Measurements from ENCODE around the gene FHIT. TPM values are rescaled to one million over a fixed set of nuclear protein-coding genes. Genes with fewer than 3 reads are reported as not detected.
A peak's percentile ranks its signal among the peaks of the same experiment; 100 is the strongest.

The FHIT gene
- total and polyA plus RNA-seq, 5 experiments from 2014 or later = 11.7 to 32.3 (median 15.5) TPM

DNA sequence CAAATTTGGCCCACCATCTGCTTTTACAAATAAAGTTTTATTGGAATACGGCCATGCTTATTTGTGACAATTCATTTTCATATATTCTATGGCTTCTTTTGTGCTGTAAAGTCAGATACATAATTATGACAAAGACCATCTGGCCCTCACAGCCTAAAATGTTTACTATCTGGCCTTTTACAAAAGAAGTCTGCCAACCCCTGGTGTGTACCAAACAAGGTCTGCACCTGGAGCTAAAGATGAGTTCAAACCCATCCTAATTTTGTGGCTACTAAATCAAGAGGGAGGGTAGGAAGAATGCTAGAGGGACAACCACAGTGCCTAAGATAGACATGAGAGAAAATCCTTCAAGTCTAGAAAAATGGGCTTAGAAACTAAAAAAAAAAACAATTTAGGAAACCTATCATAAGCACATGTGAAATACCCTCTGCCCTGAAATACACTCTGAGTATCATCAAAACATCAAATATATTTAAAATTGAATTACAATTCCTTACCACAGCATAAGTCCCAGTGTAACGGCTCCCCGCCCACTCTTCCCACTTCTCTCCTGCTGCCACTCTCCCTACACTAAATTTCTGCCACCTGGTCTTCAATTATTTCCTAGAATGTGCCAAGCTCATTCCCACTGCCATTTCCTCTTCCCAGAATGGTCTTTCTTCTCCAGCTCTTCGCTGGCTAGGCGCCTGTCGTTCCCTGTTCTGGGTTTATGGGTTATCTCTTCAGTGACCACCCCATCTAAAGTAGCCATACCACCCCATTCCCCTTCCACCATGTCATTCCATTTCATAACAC is 1250.7 kb downstream of the FHIT start:
- H3K36me3 Mint-ChIP-seq = peaks cover 0 to 10% (median 0%) of the 10 kb centered on the region in 3 donors
- no peak for DNase-seq
- no peaks in the 10 kb centered on the region for H3K9me3 Mint-ChIP-seq
- no peak for ATAC-seq
- POLR2A ChIA-PET = interaction anchor here (0.8 to 3.2 kb wide), 2 partner anchors 10 kb away, joined by 3 to 16 read pairs; no protein-coding TSS in a partner anchor
- peak overlapping the region in 6 of 10 donors; percentile 5 to 90 (median 40) for H3K27ac Mint-ChIP-seq
- peak overlapping the region in 3 of 10 donors; percentile 8 to 41 (median 36) for H3K4me3 Mint-ChIP-seq
- no peaks in the 10 kb centered on the region for H3K27me3 Mint-ChIP-seq
- peaks cover 31 to 63% (median 51%) of the 10 kb centered on the region in 4 donors for H3K4me1 Mint-ChIP-seq

DNA sequence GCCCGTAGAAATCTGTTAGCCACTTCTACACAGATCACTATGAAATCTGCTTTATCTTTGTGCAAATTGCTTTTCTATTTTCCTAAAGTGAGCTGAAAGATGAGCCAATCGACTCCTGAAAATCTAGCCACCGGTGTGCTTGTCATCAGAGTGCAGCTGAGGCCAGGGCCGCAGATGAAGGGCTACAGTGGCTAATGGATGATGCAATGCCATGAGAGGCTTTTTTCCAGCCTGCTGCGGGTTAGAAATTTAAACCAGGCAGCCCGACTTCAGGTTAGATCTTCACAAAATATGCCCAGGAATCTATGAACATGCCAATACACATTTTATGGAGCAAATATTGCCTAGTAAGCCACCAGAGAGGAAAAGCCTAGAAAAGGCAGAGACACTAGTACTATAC is 1253.2 kb downstream of the FHIT start:
- H3K36me3 Mint-ChIP-seq = peaks cover 0 to 5% (median 0%) of the 10 kb centered on the region in 3 donors

DNA sequence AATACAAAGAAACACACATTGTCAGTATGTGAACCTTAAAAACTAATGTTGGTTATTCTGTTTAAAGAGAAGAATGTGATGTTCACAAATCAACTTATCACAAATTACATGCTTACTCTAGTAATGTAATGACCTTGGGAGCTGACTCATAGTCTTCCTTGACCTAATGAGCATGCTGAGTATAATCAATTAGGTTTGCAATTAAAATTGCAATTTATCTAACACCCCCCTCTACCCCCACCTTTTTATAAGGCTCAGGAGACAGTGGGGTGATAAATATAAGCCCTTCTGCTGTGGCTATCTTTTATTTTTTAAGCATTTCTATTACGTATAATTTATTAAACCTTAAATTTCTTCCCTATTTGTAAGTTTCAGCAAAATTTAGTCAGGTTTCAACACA is 1253.7 kb downstream of the FHIT start:
- POLR2A ChIA-PET = no interaction called here
- Mint-ChIP-seq H3K27me3 (no peaks in the 10 kb centered on the region), H3K36me3 (peaks cover 0 to 5% (median 0%) of the 10 kb centered on the region in 3 donors), H3K9me3 (no peaks in the 10 kb centered on the region), H3K4me1 (peaks cover 40 to 76% (median 62%) of the 10 kb centered on the region in 4 donors), H3K4me3 (no peak overlapping the region), H3K27ac (peak overlapping the region in 2 of 10 donors; percentile 8 to 36)
- no peak for DNase-seq
- ATAC-seq = no peak

More for the DNA sequence above, 1253.2 kb downstream of the FHIT start:
- H3K9me3 Mint-ChIP-seq = no peaks in the 10 kb centered on the region
- POLR2A ChIA-PET = no interaction called here
- ATAC-seq (no peak), DNase-seq (no peak)
- H3K4me3 Mint-ChIP-seq = no peak overlapping the region
- peak overlapping the region in 1 of 10 donors; percentile 36 for H3K27ac Mint-ChIP-seq
- H3K4me1 Mint-ChIP-seq = peaks cover 38 to 75% (median 59%) of the 10 kb centered on the region in 4 donors
- H3K27me3 Mint-ChIP-seq = no peaks in the 10 kb centered on the region

DNA sequence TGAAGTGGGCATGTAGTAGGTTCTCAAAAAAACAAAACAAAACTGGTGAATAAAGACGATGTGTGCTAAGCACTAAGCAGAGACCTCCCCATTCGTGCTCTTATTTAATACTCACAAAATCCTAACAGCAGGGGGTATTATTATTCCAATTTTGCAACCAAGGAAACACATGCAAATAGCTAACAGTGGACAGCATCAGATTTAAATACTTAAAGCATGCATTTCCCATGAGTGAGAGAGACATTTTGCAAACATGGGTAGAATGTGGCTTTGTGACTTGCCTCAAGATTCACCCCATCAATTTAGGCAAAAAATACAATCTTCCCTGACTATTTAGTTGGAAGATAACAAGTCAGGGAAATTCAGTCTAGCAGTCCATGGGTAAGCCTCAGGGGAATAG is 1255.2 kb downstream of the FHIT start:
- peak; percentile 25 to 47 for ATAC-seq
- peaks cover 0 to 5% (median 0%) of the 10 kb centered on the region in 3 donors for H3K36me3 Mint-ChIP-seq
- H3K4me1 Mint-ChIP-seq = peaks cover 38 to 69% (median 56%) of the 10 kb centered on the region in 4 donors
- peak overlapping the region in 9 of 10 donors; percentile 14 to 84 (median 75) for H3K27ac Mint-ChIP-seq
- no peaks in the 10 kb centered on the region for H3K27me3 Mint-ChIP-seq
- H3K4me3 Mint-ChIP-seq = peak overlapping the region in 9 of 10 donors; percentile 1 to 68 (median 27)
- POLR2A ChIA-PET = interaction anchor here (1.2 kb wide), 2 partner anchors 9 to 25 kb away, joined by 3 read pairs; no protein-coding TSS in a partner anchor
- DNase-seq = no peak
- H3K9me3 Mint-ChIP-seq = no peaks in the 10 kb centered on the region

DNA sequence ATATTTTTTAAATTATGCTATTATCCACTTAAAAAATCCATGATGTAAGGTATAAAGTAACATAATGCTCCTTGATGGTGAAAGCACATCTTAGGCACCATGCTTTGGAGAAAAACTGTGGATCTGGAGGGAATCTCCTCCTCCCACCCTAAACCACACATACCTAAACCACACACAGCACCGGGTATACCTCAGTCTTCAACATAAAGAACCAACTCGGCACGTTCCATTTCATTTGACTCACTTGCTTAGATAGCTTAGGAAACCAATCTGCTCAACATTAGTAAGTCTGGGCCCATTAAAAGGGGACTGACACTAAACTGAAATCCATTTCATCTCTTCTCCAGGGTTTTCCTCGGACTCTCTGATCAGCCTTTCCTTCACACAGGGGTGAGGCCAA is 1255.7 kb downstream of the FHIT start:
- POLR2A ChIA-PET = interaction anchor here (1.2 kb wide), 3 partner anchors 8 to 25 kb away, joined by 3 to 6 read pairs (median 3); no protein-coding TSS in a partner anchor
- no peaks in the 10 kb centered on the region for H3K9me3 Mint-ChIP-seq
- DNase-seq = no peak
- peak; percentile 43 to 68 for ATAC-seq
- peaks cover 0 to 5% (median 0%) of the 10 kb centered on the region in 3 donors for H3K36me3 Mint-ChIP-seq
- peak overlapping the region in 9 of 10 donors; percentile 22 to 84 (median 75) for H3K27ac Mint-ChIP-seq
- H3K4me1 Mint-ChIP-seq = peaks cover 35 to 66% (median 53%) of the 10 kb centered on the region in 4 donors
- no peaks in the 10 kb centered on the region for H3K27me3 Mint-ChIP-seq
- peak overlapping the region in 9 of 10 donors; percentile 1 to 68 (median 27) for H3K4me3 Mint-ChIP-seq

DNA sequence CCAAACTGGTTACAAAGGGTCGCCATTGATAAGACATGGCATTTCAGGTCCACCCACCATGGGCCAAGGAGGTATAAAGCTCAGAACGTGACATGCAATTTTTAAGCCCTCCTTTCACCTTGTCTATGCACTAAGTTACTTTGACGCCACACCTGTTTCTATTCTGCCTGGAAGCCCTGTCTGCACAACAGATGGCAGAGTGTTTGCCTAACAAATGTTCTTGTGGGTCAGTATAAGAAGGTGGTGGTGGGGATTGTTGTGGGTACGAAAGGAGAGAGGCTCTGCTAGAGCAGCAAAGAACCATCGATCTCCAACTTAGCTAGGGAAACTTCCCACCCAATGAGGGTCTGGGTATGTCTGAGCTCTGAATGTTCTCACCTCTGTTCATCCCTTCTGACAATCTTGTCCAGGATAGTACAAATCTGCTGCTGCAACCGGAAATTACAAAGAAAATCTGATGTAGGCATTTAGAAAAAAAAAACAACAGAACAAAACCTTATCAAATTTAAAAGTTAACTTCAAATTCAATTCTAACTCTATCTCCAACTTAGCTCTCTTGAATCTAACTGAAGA is 1256.4 kb downstream of the FHIT start:
- ATAC-seq (peak; percentile 52 to 68), DNase-seq (no peak)
- Mint-ChIP-seq H3K27me3 (no peaks in the 10 kb centered on the region), H3K4me3 (peak overlapping the region in 9 of 10 donors; percentile 5 to 61 (median 34)), H3K27ac (peak overlapping the region; percentile 21 to 84 (median 78)), H3K36me3 (peaks cover 0 to 5% (median 0%) of the 10 kb centered on the region in 3 donors), H3K4me1 (peaks cover 35 to 64% (median 51%) of the 10 kb centered on the region in 4 donors), H3K9me3 (no peaks in the 10 kb centered on the region)
- POLR2A ChIA-PET = interaction anchor here (1.1 to 1.2 kb wide), 4 partner anchors 8 to 26 kb away, joined by 3 to 6 read pairs (median 3); no protein-coding TSS in a partner anchor

DNA sequence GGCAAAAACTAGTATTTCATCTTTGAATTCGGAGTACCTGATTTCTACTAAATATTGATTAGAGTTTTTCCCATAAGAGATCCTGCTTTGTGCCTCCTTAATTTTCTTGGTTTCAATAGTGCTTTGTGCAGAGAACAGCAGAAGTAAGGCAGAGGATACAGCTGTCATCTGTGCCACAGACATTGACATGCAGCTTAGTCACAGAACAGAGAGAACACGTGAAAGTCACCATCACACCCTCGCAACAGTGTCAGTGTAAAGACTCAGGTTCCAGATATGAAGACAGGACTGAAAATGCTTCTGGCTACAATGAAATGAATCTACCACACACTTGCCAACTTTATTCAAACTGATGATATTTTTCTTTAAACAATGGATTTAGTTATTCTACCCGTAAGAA is 1258.7 kb downstream of the FHIT start:
- Mint-ChIP-seq H3K4me3 (peak overlapping the region in 2 of 10 donors; percentile 40 to 60), H3K36me3 (peaks cover 0 to 2% (median 0%) of the 10 kb centered on the region in 3 donors), H3K27me3 (no peaks in the 10 kb centered on the region), H3K9me3 (no peaks in the 10 kb centered on the region), H3K4me1 (peaks cover 41 to 85% (median 65%) of the 10 kb centered on the region in 4 donors), H3K27ac (peak overlapping the region in 6 of 10 donors; percentile 4 to 77 (median 46))
- POLR2A ChIA-PET = interaction anchor here (1.1 kb wide), 1 partner anchor 20 kb away, joined by 3 read pairs; no protein-coding TSS in a partner anchor
- no peak for DNase-seq
- ATAC-seq = no peak

DNA sequence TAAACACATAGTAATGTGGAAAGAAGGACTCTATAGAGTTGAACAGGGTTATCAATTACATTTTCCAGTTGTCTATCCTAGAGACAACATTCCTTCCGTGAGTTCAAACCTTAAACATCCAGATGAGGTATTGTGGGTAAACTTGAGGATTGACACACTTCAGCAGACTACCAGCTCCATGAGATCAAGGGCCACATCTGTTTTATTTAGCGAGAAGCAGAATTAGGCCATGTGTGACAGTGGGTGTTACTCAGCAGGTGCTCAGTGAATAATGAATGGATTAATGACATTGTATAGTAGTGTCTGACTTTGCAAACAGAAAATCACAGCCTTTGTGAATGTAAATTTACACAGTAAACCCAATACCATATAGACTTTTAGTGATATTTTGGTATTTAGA is 1260.3 kb downstream of the FHIT start:
- POLR2A ChIA-PET = interaction anchor here (1.3 kb wide), 1 partner anchor 9 kb away, joined by 3 read pairs; no protein-coding TSS in a partner anchor
- ATAC-seq (no peak), DNase-seq (no peak)
- peaks cover 41 to 79% (median 59%) of the 10 kb centered on the region in 4 donors for H3K4me1 Mint-ChIP-seq
- no peak overlapping the region for H3K4me3 Mint-ChIP-seq
- peaks cover 0 to 2% (median 2%) of the 10 kb centered on the region in 3 donors for H3K36me3 Mint-ChIP-seq
- peak overlapping the region in 2 of 10 donors; percentile 1 to 58 for H3K27ac Mint-ChIP-seq
- no peaks in the 10 kb centered on the region for H3K9me3 Mint-ChIP-seq
- H3K27me3 Mint-ChIP-seq = no peaks in the 10 kb centered on the region

DNA sequence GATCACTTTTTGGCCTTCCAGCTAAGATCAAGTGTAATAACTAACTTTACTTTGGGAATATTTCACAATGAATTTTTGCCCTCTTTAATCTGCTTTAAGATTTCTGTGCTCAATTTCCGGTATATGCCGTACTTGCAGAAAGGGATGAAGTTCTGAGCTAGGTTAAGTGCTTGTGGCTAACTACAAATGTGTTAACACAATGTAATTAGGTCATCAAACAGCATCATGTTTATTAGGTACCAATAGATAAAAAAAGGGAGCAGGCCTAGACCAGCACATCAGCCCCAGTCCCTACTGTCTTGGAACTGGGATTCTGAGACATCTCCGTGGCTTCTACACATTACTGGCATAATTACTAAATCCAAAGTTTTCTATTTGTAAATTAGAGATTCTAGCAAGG is 1268.7 kb downstream of the FHIT start:
- DNase-seq (no peak), ATAC-seq (no peak)
- POLR2A ChIA-PET = no interaction called here
- Mint-ChIP-seq H3K27ac (peak overlapping the region in 6 of 10 donors; percentile 45 to 83 (median 56)), H3K9me3 (peaks cover 0 to 11% (median 3%) of the 10 kb centered on the region in 9 donors), H3K36me3 (peaks cover 2 to 14% (median 4%) of the 10 kb centered on the region in 3 donors), H3K27me3 (no peaks in the 10 kb centered on the region), H3K4me3 (no peak overlapping the region), H3K4me1 (peaks cover 31 to 68% (median 59%) of the 10 kb centered on the region in 4 donors)

DNA sequence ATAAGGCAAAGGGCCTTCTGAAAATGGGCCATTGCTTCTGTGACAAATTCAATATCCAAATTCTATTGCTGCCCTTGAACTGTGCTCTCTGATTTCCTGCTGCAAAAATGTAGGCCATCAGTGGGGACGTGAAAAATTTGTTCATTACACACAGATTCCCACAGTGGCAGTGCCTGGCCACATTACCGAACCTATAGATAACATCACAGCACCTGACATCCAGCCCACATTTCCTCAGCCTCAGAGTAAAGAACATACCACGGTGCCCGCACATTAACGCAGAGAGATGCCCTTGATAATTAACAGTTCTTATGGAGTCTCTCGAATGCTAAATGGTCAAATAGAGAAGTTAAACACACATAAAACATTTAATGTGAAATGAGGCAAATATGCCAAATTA is 1269.9 kb downstream of the FHIT start:
- H3K9me3 Mint-ChIP-seq = peaks cover 0 to 11% (median 3%) of the 10 kb centered on the region in 9 donors
- DNase-seq = no peak
- POLR2A ChIA-PET = interaction anchor here (0.5 kb wide), 1 partner anchor 394 kb away, joined by 3 read pairs; no protein-coding TSS in a partner anchor
- no peaks in the 10 kb centered on the region for H3K27me3 Mint-ChIP-seq
- H3K36me3 Mint-ChIP-seq = peaks cover 0 to 15% (median 4%) of the 10 kb centered on the region in 3 donors
- peak; percentile 36 to 42 for ATAC-seq
- peaks cover 27 to 68% (median 54%) of the 10 kb centered on the region in 4 donors for H3K4me1 Mint-ChIP-seq
- H3K27ac Mint-ChIP-seq = peak overlapping the region in 7 of 10 donors; percentile 18 to 77 (median 63)
- peak overlapping the region in 7 of 10 donors; percentile 32 to 51 (median 42) for H3K4me3 Mint-ChIP-seq

DNA sequence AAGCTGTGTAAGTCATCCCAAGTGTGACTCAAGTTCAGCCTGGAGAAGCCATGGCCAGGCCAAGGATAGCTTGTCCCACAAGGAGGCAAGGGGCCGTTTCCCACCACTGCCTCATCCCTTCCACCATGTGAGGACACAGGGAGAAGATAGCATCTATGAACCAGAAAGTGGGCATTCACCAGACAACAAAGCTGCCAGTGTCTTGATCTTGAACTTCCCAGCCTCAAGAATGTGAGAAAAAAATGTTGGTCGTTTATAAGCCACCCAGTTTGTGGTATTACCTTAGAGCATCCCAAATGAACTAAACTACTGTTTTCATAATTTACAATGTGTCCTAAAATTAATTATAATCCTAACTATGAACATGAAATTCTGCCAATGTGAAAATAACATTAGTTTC is 1270.7 kb downstream of the FHIT start:
- H3K27ac Mint-ChIP-seq = peak overlapping the region in 6 of 10 donors; percentile 6 to 77 (median 55)
- peaks cover 0 to 11% (median 3%) of the 10 kb centered on the region in 9 donors for H3K9me3 Mint-ChIP-seq
- POLR2A ChIA-PET = interaction anchor here (1.8 kb wide), 1 partner anchor 31 kb away, joined by 7 read pairs; no protein-coding TSS in a partner anchor
- no peaks in the 10 kb centered on the region for H3K27me3 Mint-ChIP-seq
- H3K4me1 Mint-ChIP-seq = peaks cover 23 to 61% (median 51%) of the 10 kb centered on the region in 4 donors
- H3K36me3 Mint-ChIP-seq = peaks cover 0 to 15% (median 4%) of the 10 kb centered on the region in 3 donors
- DNase-seq (no peak), ATAC-seq (no peak)
- peak overlapping the region in 1 of 10 donors; percentile 50 for H3K4me3 Mint-ChIP-seq

DNA sequence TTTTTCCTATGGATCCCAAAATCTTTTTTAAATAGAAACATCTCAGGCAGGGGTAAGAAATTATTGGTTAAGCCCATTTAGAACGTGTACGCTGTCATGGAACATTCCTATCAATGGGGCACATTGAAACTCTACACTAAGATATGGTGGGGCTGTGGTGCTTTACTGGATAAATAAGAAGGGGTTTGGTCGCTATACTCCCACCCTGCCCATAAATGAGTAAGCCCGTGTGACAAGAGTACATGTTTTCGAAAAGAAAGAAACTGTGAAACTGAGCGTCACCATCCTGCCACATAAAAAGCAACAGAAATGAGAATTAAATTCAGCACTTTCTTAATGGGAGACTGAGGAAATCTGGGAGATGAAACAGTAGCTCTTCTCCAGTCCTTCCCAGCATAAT is 1271.7 kb downstream of the FHIT start:
- Mint-ChIP-seq H3K4me3 (peak overlapping the region in 5 of 10 donors; percentile 13 to 59 (median 51)), H3K36me3 (peaks cover 2 to 15% (median 4%) of the 10 kb centered on the region in 3 donors), H3K4me1 (peaks cover 22 to 58% (median 48%) of the 10 kb centered on the region in 4 donors), H3K27ac (peak overlapping the region in 7 of 10 donors; percentile 6 to 90 (median 71)), H3K27me3 (no peaks in the 10 kb centered on the region), H3K9me3 (peaks cover 0 to 10% (median under 1%) of the 10 kb centered on the region in 9 donors)
- ATAC-seq (no peak), DNase-seq (no peak)
- POLR2A ChIA-PET = interaction anchor here (1.8 kb wide), 1 partner anchor 32 kb away, joined by 7 read pairs; no protein-coding TSS in a partner anchor

All from naive thymus-derived CD8-positive, alpha-beta T cell (primary cell).